Measurements from ENCODE around the gene NOS3. TPM values are rescaled to one million over a fixed set of nuclear protein-coding genes. Genes with fewer than 3 reads are reported as not detected.

The NOS3 gene
- total RNA-seq, 1 donor from 2014 or later, result 1.7 TPM

DNA sequence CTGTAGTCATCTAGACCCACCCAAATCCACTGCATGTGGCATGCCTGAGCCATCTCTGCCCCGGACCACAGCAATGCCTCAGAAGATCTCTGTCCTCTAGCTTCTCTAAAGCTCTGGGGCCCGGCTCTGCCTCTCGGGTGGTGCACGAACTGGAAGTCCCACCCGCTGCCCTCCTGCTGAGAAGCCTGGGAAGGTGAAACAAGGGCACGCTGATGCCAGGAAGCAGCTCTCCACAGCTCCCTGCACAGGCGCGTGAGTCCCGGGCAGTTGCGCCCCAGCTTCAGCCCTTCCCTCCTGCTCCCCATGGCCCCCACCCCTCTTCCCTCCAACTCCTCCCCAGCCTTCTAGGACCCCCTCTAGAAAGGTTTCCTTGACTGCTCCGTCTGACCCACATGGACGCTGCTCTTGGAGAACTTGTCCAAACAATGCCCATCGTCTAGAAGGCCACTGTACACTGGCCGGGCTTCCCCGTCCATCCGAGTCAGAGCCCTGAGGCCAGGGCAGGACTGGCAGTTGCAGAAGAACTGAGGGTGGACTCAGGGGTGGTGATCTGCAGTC lies 25.5 kb upstream of the NOS3 start:
- Mint-ChIP-seq H3K4me3 (no peak overlapping the region), H3K27ac (no peak overlapping the region), H3K36me3 (no peaks in the 10 kb centered on the region), H3K9me3 (no peaks in the 10 kb centered on the region), H3K4me1 (ENCODE audit: unreplicated experiment) (peaks cover 20% of the 10 kb centered on the region), H3K27me3 (peaks cover 17% of the 10 kb centered on the region)
- DNase-seq (ENCODE audit: extremely low spot score, unreplicated experiment), result no peak
- no peak for TF ChIP-seq CTCF (conservative IDR thresholded peaks at IDR 0.05)

- no peak for DNase-seq (ENCODE audit: extremely low spot score, unreplicated experiment)
- H3K4me3 Mint-ChIP-seq, result no peak overlapping the region
- peak; percentile 62 for TF ChIP-seq CTCF (conservative IDR thresholded peaks at IDR 0.05)
Observed at GRCh38 chr7:150966002-150966401, 24.8 kb upstream of the NOS3 start.

GRCh38 chr7:150967349-150967748 lies 23.5 kb upstream of the NOS3 start:
- H3K9me3 Mint-ChIP-seq, result no peaks in the 10 kb centered on the region
- H3K4me1 Mint-ChIP-seq (ENCODE audit: unreplicated experiment), result peaks cover 35% of the 10 kb centered on the region
- H3K27me3 Mint-ChIP-seq, result peaks cover 21% of the 10 kb centered on the region
- H3K36me3 Mint-ChIP-seq, result no peaks in the 10 kb centered on the region
- no peak overlapping the region for H3K27ac Mint-ChIP-seq
- no peak overlapping the region for H3K4me3 Mint-ChIP-seq
- TF ChIP-seq CTCF (conservative IDR thresholded peaks at IDR 0.05), result no peak
- DNase-seq (ENCODE audit: extremely low spot score, unreplicated experiment), result no peak

More at GRCh38 chr7:150966002-150966401, 24.8 kb upstream of the NOS3 start:
- no peak overlapping the region for H3K27ac Mint-ChIP-seq
- peaks cover 25% of the 10 kb centered on the region for H3K4me1 Mint-ChIP-seq (ENCODE audit: unreplicated experiment)
- H3K9me3 Mint-ChIP-seq, result no peaks in the 10 kb centered on the region
- H3K36me3 Mint-ChIP-seq, result no peaks in the 10 kb centered on the region
- peaks cover 17% of the 10 kb centered on the region for H3K27me3 Mint-ChIP-seq

- no peaks in the 10 kb centered on the region for H3K9me3 Mint-ChIP-seq
- H3K4me3 Mint-ChIP-seq, result no peak overlapping the region
- peaks cover 27% of the 10 kb centered on the region for H3K27me3 Mint-ChIP-seq
- H3K4me1 Mint-ChIP-seq (ENCODE audit: unreplicated experiment), result peaks cover 32% of the 10 kb centered on the region
- DNase-seq (ENCODE audit: extremely low spot score, unreplicated experiment), result no peak
- no peak overlapping the region for H3K27ac Mint-ChIP-seq
- no peak for TF ChIP-seq CTCF (conservative IDR thresholded peaks at IDR 0.05)
- no peaks in the 10 kb centered on the region for H3K36me3 Mint-ChIP-seq
Observed at GRCh38 chr7:150968056-150968733, 22.6 kb upstream of the NOS3 start.

DNA sequence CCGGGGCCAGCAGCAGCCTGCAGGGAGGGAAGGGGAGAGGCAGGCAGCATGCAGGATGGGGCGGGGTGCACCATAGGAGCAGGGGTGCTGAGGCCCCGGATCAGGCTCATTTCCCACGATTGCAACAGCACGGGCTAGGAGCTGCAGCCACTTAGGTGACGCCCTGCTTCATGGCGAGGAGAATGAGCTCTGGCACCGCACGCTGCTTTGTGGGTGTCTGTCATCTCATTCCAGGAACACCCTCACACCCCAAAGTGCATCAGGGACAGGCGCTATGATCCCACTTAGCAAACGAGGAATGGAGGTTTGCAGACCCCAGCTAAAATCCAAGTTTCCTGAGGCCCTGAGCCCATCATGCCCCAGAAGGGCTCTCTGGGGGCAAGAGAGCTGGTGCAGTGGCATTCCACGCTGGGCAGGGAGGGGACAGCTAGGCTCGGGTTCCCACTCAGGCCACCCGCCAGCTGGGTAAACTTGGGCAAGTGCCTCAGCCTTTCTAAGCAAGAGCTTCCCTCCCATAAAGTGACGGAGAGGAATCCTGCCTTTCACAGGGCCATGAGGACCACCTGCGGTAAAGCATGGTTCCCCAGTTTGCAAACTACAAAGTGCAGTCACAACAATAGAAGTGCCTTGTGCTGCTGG lies 22.0 kb upstream of the NOS3 start:
- H3K9me3 Mint-ChIP-seq, result no peaks in the 10 kb centered on the region
- TF ChIP-seq CTCF (conservative IDR thresholded peaks at IDR 0.05), result no peak
- H3K27ac Mint-ChIP-seq, result no peak overlapping the region
- H3K27me3 Mint-ChIP-seq, result peaks cover 29% of the 10 kb centered on the region
- peaks cover 32% of the 10 kb centered on the region for H3K4me1 Mint-ChIP-seq (ENCODE audit: unreplicated experiment)
- no peak for DNase-seq (ENCODE audit: extremely low spot score, unreplicated experiment)
- H3K4me3 Mint-ChIP-seq, result no peak overlapping the region
- H3K36me3 Mint-ChIP-seq, result no peaks in the 10 kb centered on the region

Data from type B pancreatic cell (in vitro differentiated cells).